Pons (tissue), 1 donor: ENCODE results near the gene CSTPP1.

Source experiments
- DNase-seq: peaks from one replicate; pipeline ENCODE4 v3.0.0-alpha.2; 2016; ENCODE audit warnings: low spot score

The CSTPP1 gene

GRCh38 chr11:47208628-47209027 lies 272.1 kb downstream of the CSTPP1 start:
- no peak for DNase-seq
